H1 (cell line): ENCODE data around the gene TSC22D1. TPM values are rescaled to one million over a fixed set of nuclear protein-coding genes. Genes with fewer than 3 reads are reported as not detected.

Experiments used
- HDAC2 ChIP-seq, 2 experiments: fragments of 300-600 bp in 1 of 2; sonication (generic) in 1 of 2; IDR thresholded peaks; 2 replicates each; pipeline ENCODE4 v1.6.1; 2011 to 2012; ENCODE audit warnings: low read depth in 2 of 2, low read length in 2 of 2, mild to moderate bottlenecking in 2 of 2, moderate library complexity in 2 of 2, borderline replicate concordance in 1 of 2, inconsistent platforms in 1 of 2
- HDAC6 ChIP-seq: IDR thresholded peaks from one replicate; pipeline ENCODE4 v1.7.1; 2012; ENCODE audit warnings: low read depth, mild to moderate bottlenecking, inconsistent platforms, low read length, moderate library complexity
- SIRT6 ChIP-seq: IDR thresholded peaks from one replicate; pipeline ENCODE4 v1.7.1; 2012; ENCODE audit warnings: low read length, inconsistent platforms
- TEAD4 ChIP-seq: IDR thresholded peaks from 2 replicates; pipeline ENCODE4 v1.6.1; 2012; ENCODE audit warnings: low read depth, low read length, inconsistent platforms, mixed read lengths
- YY1 ChIP-seq: IDR thresholded peaks from 2 replicates; pipeline ENCODE4 v1.6.1; 2011; ENCODE audit warnings: low read depth, mild to moderate bottlenecking, low read length
- polyA plus RNA-seq, 7 experiments: library from polyadenylated mRNA; depleted of rRNA in 3 of 7; stranded (reverse) in 5 of 7; unstranded in 2 of 7; fragments of >200 nt in 5 of 7; fragments of 200-250 nt in 2 of 7; gene quantifications; 1 replicate in 5 of 7; 2 replicates in 1 of 7; 4 replicates in 1 of 7; pipeline versions ENCODE4 v1.2.1 to v1.2.3, GENCODE V29; 2011 to 2013; ENCODE audit warnings: missing spikeins in 2 of 7, mixed read lengths in 2 of 7
- total RNA-seq: library from RNA; stranded (reverse); fragmentation: NEBNext Ultra II Directional; extraction: Animal tissue kit (Norgen Biotek cat#: 25700); gene quantifications from 2 replicates; pipeline ENCODE4 v1.2.1, GENCODE V29; 2021
- TF ChIP-seq, protein P1 (sequence below): IDR thresholded peaks from 2 replicates; pipeline ENCODE4 v1.6.1; 2012; ENCODE audit warnings: low read length, inconsistent platforms
- TF ChIP-seq, protein P2 (sequence below): IDR thresholded peaks from 2 replicates; pipeline ENCODE4 v1.6.1; 2012; ENCODE audit warnings: inconsistent platforms

Gene TSC22D1
- total and polyA plus RNA-seq, 2 of the 8 experiments (the other 6 are each of a cell fraction or from before 2014, with no cell fraction given) = 52.6 to 80.9 TPM

DNA sequence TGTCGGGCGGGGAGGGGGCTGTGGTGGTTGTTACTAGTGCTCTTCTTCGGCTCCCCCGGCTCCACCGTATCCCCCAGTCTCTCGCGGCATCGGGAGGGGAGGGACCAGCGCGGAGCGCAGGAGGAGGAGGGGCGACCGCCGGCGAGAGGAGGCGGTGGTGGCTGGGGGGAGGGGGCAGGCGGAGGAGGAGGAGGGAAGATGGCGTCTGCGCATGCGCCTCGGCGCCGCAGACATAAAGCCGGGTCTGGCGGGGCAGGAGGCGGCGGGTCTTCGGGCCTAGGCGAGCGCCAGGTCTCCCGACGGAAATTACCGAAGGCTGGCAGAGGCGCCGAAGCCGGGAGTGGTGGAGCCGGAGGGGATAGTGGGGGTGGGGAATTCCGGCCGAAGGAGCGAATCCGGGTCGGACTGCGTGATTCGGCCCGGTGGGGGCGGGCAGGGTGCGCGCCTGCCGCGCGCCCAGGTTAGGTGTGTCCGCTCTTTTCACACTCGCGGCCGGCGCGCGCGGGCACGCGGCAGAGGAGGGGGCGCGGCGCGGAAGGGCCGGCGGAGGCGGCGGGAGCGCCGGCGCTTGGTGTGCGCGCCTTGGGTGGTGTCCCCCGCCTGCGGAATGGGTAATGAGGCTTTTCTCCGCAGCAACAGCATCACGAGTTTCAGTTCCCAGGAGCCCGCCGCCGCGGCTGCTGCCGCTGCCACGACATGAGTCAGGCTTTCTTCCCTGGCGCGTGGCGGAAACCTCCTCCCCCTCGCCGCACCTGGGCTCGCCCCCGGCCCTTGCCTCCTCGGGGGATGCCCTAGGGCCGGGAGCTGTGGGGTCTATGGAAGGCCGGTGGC, 1.3 kb upstream of the TSC22D1 start (continued):
- TF ChIP-seq HDAC2 (IDR thresholded peaks at IDR 0.05; ENCODE audit: borderline replicate concordance in 1 of 2, low read depth in 2 of 2, low read length in 2 of 2) (peak in 1 of 2 experiments; percentile 21; a peak in 1 of 4 replicates), HDAC6 (no peak), SIRT6 (no peak), TEAD4 (no peak), YY1 (peak; percentile 52; the same call in 1 of the 2 replicates)
- TF ChIP-seq, protein P1, sequence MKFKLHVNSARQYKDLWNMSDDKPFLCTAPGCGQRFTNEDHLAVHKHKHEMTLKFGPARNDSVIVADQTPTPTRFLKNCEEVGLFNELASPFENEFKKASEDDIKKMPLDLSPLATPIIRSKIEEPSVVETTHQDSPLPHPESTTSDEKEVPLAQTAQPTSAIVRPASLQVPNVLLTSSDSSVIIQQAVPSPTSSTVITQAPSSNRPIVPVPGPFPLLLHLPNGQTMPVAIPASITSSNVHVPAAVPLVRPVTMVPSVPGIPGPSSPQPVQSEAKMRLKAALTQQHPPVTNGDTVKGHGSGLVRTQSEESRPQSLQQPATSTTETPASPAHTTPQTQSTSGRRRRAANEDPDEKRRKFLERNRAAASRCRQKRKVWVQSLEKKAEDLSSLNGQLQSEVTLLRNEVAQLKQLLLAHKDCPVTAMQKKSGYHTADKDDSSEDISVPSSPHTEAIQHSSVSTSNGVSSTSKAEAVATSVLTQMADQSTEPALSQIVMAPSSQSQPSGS = no peak; the same call in 1 of the 2 replicates
- TF ChIP-seq, protein P2, sequence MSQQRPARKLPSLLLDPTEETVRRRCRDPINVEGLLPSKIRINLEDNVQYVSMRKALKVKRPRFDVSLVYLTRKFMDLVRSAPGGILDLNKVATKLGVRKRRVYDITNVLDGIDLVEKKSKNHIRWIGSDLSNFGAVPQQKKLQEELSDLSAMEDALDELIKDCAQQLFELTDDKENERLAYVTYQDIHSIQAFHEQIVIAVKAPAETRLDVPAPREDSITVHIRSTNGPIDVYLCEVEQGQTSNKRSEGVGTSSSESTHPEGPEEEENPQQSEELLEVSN = peak; percentile 56; the same call in 1 of the 2 replicates
